Measurements from ENCODE around the gene RNF145.
"Not testable (repeated sequence)": the region's sequence is repeated elsewhere in the genome, so short reads cannot be mapped to it uniquely, and the experiment has no call there.

The RNF145 gene

DNA sequence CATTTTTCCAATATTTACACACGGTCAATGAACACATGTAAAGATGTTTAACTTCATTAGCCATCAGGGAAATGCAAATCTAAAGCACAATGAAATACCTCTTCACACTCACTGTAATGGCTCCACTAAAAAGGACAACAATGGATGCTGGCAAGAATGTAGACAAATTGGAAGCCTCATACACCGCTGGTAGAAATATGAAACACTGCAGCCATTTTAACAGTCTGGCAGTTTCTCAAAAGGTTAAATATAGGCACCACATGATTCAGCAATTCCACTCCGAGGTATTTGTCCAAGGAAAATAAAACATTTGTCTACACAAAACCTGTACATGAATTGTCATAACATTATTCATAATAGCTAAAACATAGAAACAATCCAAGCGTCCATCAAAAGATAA, 20.0 kb downstream of the RNF145 start:
- no peak for DNase-seq (ENCODE audit: low read depth)

DNA sequence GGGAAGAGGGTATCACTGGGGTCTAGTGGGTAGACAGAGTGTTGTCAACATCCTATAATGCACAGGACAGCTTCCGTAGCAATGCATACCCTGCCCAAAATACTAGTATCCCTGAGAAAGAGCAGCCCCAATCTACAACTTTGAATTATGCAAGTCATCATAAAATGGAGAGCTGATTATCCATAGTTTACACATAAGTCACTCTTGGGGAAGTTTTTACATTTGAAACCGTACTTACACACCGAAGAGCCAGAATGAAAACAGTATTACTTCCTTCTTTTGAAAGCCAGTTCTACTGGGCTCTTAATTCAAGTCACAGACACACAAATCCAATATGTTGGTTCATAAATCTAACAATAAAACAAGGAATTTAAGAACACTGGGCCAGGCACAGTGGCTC, 21.6 kb downstream of the RNF145 start:
- no peak for DNase-seq (ENCODE audit: low read depth)

DNA sequence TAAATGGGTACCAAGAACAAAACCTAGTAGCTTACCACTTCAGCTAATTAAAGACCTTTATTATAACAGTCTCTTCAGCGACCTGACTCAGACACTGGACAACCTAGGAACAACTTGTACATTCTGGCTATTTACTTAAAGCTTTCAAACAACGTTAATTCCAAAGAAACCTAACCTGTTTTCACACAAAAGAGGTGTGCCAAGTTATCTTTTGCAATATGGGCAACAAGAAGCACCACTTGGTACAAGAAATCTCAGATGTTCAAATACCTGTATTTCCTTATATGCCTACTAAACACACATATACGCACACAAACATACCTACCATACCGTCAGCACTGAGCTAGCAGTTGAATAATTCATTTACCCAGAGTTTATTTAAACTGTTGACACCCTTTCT, 23.0 kb downstream of the RNF145 start:
- no peak for DNase-seq (ENCODE audit: low read depth)

DNA sequence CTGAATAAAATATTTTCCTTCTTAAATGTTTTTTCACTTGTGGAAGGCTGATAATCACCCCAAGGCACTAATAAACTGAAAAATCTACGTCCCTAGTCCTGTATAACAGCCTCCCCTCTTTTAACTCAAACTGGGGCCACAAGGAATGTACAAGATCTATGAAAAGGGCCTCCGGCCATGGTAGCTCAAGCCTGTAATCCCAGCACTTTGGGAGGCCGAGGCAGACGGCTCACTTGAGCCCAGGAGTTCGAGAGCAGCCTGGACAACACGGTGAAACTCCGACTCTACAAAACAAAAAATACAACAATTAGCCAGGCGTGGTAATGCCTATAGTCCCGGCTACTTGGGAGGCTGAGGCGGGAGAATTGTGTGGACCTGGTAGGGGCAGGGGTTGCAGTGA, 23.6 kb downstream of the RNF145 start:
- DNase-seq (ENCODE audit: low read depth): no peak

DNA sequence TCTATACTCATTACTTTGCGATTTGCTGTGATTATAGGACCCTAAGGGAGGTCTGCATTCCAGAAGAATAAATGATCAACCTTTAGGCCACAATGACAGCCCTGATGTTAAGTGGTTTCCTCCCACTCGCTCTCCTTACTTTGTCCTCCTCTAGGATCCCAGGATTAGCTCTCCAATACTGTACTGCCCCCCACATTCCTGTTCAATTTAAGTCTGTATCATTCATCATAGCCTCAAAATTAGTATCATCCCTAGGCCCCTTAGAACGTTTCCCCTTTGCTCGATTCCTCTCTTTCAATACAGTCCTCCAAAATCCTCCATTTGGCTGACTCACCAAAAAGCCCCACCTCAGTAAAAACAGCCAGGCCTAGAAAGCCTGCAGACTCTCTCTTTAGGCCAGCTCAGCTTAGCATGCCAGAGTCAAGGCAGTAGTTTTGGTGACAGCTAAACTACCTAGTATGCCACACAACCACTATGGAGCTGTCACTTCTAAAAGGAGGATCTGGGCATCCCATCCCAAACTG, 24.4 kb downstream of the RNF145 start:
- peak; percentile 83 for DNase-seq (ENCODE audit: low read depth)

DNA sequence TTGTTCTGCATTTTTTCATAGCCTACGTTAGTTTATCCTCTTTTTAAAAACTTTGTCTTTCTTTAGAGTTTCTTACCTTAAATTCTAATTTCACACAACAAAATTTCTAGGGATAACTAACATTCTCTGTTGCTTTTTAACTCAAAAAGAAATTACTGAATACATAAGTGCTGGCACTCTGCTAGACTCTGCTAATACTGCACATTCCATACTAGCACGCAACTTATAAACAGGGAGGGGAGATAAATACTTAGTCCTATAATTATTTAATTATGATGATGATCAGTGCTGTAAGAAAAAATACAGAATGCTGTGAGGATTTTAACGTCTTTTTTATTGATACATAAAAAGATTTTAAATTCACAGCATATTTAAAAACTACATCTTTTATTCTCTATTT, 25.1 kb downstream of the RNF145 start:
- no peak for DNase-seq (ENCODE audit: low read depth)

DNA sequence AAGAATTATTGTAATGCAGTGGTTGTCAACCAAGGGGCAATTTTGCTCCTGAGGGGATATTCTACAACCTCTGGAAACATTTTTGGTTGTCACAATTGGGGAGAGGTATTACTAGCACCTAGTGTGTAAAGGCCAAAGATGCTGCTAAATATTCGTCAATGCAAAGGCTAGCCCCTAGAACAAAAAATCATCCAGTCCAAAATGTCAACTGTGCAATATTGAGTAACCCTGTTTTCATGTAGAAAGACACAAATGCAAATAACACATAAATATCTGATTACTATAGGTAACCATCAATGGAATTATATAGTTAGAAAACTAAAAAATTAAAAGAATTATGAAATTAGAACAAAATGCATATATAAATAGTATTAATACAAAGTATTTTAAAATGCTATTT, 26.1 kb downstream of the RNF145 start:
- DNase-seq (ENCODE audit: low read depth): no peak

DNA sequence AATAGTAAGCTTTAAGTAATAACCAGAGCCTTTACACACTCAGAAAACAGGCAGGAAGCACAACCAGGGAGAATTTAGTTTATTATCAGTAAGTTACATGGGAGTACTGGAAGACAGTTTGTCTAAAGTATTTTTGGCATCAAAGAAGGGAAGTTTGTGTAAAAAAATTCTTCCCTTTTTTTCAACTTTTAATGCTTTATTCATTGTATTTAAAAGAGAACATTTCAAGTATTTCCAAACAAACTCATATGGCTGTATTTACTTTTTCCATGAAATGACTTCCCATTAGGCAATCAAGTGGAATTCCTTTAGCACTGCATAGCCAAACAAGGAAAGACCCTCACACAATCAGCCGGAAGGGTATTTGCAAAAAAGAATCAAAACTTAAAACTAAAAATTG, 26.7 kb downstream of the RNF145 start:
- DNase-seq (ENCODE audit: low read depth): no peak

DNA sequence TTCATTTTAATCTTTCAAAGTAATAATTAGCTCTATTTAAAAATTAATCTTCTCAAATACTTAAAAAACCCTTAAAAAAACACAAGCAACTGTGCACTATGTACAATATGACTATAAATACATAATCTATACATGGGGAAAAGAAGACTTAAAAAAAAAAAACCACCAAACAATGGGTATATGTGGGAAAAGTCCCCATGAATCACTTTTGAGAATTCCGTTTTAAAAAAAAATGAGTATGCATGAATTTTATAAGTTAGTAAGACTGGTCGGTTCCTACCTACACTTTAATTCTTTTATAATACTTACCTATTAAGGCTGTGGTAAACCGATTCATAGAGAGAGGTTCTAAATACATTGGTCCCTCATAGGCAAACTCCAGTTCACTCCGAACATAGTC, 27.7 kb downstream of the RNF145 start:
- DNase-seq (ENCODE audit: low read depth): no peak

DNA sequence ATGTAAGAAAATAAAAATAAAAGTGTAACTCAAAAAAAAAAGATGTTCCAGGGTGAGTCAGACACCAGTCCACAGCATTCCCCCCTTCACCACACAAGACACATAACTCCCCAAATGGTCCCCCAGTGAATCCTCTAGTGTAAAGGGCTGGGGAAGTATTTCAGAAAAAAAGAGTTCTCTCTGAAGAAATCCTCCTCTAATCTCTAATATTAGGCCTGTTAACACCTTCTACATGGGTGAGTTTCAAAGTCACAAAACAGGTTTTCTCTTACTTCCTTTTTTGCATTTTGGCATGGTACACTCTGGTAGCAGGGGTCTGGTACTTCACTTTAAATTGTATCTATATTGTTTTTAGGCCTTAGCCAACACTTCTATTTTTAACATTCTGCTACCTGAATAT, 28.2 kb downstream of the RNF145 start:
- DNase-seq (ENCODE audit: low read depth): no peak

DNA sequence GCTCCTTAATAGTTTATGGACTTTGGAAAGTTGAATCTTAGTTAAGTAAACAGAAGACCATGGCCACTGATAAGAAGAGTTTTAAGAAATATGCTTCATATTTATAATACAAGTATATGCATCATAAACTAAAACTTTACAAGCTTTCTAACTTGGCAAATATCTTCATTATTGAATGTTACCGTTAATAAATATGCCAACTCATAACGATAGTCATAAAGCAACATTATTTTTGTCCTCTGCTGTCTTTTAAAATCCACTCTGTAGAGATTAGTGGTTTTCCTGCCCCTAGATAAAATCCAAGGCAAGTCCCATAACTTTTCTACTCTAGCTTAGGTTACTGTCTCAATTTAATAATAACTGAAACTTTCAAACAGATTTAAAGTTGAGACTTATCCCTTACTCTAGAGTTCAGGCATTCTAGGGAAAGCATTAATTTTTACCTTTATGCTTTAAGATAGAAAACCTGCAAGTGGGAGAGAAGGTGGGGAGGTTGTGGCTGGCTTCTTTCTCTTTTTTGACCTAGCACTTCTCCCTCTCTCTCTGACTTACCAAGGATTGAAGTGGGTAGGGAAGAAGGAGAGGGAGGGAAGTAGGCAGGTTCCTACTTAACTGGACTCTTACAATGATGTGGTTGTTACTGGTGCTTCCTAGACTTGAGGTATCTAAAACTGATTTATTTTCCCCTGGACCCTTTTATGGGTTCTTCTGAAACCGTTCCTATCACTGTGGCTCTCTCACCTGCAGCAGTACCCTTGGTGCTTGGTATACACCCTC, 29.6 kb downstream of the RNF145 start:
- no peak for DNase-seq (ENCODE audit: low read depth)

DNA sequence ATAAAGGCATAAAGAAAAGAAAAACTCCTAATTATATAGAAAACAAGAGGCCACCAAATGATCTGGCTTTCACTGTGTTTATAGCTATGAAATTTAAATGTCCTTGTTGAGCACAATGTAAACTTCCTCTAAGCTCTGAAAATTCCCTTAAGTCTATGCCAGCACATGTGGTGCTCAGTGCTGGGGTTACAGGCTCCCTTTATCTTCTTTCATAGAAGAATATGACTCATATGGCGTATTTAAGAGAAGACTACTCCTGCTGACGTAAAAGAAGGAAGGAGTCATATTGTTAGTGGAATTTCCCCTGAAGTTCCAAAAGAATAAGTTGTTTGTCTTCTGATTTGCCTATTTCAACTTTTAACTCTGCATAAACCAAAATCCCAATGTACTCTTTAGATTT, 30.4 kb downstream of the RNF145 start:
- DNase-seq (ENCODE audit: low read depth): peak; percentile 95

DNA sequence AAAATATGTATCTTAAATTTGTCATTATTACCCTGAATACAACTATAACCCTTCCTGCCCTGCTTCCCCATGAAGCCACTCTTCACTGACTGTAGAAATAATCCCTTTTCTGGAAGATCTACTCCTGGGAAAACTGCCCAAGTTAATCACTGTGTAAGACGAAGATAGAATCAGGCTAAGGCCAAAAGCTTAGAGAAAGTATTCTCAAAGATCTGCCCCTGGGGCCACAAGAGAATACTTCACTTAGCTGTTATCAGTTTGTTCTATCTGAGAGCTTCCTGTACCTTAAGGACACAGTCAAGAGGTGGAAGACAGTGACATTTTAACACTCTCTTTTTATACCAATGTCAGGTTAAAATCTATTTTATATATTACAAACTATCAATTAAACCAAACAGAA, 33.8 kb downstream of the RNF145 start:
- DNase-seq (ENCODE audit: low read depth): no peak

DNA sequence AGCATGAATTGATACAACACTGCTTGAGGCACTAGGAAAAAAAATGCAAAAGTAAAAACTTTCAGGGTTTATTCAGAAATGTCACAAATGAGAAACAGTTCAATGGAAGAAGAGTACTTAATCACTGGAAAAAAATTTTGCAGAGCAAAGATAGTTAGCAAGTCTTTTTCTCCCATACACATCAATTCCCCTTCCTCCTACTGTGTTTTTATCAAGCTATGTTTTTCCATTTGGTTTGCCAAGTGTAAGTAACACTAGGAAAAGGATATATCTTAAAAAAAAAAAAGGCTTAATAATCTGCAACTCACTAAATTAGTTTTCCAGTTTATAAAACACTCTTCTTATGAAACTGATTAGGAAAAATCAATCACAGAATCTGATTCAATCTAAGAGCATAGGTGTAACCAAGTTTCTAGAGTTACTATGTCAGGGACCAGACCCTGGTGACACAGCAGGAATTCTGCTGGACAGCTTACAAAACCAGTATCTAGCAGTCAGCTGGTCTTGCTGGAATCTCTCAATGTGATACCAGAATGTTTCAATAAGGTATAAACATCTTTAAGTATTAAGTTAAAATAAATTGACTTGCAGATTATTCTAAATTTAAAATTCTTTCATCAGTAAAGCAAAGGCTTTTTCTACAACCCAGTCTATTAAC, 34.7 kb downstream of the RNF145 start:
- DNase-seq (ENCODE audit: low read depth): no peak

DNA sequence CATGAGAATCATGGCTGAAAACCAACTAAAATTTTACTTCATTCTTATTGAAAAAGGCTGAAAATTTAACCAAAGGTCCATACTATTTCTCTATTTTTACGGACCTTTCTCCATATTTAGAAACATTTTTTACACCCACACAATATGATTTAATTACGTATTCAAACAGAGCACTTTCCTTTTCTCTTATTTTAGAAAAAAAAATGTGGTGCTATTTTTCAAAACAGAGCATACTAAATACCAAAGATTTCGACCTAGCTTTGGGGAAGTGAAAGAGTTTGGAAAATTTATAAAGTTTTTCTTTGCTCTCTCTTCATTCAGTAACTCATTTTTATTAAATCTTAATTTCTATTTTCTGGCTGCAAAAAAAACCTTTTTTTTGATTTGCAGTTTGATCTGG, 38.1 kb downstream of the RNF145 start:
- no peak for DNase-seq (ENCODE audit: low read depth)

DNA sequence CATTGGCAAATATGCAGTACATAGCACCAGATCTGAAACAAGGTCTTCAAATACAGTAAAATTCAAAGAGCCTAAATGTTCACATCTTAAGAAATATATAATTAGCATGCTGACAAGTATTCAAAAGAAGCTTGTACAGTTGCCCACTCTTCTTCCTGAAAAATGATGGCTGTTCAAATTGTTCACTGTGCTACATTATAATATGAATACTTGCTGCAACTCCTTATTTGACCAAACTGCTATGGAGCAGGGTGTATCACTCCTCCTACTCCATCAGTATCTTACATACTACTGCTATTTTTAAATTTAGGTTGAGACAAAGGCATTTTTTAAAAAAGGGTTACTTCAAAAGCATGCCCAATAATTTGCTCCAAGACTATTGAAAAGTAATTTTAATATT, 39.3 kb downstream of the RNF145 start:
- no peak for DNase-seq (ENCODE audit: low read depth)

DNA sequence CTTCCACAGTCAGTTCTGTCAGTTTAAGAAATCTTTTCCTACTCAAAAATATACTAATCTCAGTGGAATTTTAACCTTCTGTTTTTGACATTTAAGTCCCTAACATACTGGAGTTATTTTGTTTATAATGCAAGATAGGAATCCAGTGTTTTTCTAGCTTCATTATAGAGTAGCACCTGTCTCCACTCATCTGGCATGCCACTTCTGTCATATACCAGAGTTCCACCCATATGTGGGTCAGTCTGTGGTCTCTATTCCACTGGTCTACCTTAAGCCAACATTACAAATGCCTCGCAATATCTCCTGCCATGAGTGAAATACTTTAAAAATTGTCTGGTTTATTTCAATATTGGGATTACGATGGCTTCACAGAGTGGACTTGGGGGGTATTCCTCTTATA, 42.9 kb downstream of the RNF145 start:
- no peak for DNase-seq (ENCODE audit: low read depth)

DNA sequence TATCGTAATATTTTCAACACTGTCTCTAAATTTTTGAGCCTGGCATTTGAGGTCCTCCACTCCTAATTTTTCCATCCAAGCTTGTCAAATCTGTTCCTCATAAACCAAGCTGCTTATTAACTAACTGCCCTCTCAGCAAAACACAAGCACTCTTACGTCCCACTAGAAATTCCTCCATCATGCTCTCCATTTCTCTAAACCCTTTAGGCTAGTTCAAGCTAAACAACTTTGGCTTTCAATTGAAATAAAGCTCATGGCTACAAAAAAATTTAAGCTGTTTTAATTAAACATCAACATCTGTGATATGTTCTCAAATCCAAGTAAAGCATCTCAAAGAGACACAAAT, 45.7 kb downstream of the RNF145 start:
- DNase-seq (ENCODE audit: low read depth): no peak

DNA sequence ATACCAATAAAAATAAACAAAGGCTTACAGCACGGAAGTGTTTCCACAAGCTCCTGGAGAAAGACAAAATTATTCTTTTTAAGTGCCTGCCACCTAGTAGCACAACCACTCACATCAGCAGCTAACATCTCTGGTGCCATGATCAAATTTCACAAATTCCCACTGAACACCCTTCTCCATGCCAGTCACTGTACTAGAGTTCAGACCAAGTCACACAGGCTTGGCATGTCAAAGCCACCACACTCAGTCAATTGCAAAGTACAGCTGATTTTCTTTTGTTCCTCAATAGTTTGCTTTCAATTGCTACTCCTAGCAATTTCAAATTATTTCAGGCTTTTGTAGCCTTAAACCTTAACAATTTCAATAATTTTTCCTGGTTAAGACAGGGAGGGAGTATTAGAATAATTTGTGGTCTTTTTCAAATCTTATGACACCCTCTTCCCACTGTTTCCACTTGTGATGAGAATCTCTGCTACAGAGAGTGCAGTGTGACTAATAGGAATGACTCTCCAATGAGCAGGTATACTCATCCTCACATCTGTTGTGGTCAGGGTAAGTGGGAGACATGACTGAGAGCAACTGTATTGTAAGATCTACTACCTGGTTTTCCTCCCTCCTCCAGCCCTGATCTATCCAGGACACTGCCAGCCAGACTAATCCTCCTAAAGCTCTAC, 46.2 kb downstream of the RNF145 start:
- peak; percentile 76 for DNase-seq (ENCODE audit: low read depth)

DNA sequence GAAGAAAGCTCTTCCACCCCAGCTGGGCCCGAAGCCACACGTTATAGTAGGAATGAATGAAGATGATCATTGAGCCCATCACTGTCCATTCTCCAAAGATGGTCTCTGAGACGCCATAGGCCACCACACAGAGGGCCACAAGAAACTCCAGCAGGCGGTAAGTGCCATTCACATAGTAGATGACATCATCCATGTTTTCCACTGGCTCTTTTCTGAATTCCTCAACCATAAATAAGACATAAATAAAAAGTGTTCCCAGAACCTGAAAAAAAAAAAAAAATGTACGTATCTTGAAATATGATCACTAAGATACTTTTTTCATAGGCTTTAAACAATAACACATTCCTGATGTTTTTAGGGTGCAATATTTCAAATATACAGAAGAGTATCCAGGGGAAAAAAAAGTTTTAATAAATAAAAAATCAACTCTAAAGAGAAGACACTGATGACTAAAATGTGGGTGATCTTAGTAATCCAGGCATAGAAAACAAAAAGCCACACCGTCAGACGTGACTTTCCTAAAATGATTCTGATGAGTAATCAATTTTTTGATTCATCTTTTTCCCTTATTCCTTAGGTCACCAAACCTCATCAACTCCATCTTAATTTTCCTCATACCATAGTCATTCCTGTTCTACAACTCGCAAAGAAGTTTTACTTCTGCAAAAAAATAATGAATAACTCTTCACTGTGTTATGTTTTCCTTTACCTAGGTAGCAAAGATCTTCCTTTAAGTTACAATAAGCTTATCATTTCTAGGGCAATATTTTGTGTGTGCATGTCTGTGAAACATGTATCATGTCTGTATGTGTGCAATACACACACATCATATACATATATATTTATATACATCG, 47.8 kb downstream of the RNF145 start:
- DNase-seq (ENCODE audit: low read depth): no peak

DNA sequence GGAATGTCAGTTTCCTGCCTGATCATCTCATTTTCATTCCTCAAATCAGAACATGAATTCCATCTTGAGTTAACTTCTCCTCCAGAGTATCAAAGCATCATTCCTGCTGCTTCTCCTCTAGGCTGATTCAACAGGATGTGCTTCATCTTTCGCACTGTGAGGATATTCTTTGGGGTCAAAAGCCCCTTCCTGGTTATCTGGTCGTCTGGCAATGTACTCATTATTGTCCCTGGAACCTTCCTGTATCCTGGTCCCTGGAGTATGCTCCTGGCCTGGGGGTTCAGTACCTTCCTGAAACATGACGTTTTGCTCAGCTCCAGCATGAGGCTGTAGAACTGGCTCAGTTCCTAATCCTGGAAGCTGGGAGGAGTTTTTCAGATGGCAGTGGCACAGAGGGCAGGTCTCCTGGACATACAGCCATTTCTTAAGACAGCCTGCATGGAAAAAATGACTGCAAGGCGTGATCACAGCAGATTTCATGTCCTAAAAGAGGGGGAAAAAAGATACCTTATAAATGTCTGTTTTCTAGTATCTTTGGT, 50.7 kb downstream of the RNF145 start:
- DNase-seq (ENCODE audit: low read depth): not testable (repeated sequence)

DNA sequence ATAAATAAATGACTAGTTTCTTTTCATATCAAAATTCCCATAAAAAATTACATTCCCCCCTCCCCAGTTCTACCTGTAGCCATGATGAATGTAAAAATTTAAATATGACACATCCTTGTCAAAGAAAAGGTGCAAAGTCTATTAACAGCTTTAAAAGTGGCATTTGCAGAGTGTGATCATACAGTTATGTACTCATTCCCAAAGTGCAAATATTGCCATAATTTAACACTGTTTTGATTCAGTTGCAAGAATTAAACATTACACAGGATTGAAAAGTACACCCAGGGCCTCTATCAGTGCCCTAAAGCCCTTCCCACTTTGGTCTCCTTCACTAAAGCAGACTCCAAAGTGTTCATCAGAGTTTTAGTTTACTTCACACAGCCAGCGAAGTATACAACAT, 51.8 kb downstream of the RNF145 start:
- DNase-seq (ENCODE audit: low read depth): no peak

Measured in non-pigmented ciliary epithelial cell (primary cell).